Keratinocyte (primary cell): Measurements from ENCODE around the gene ITFG1. TPM values are rescaled to one million over a fixed set of nuclear protein-coding genes. Genes with fewer than 3 reads are reported as not detected.

Experiments used
- DNase-seq: peaks from one replicate; pipeline ENCODE4 v3.0.0-alpha.2; 2011; ENCODE audit warnings: low read depth, missing footprints, low spot score
- FAIRE-seq: peaks from 2 replicates; lab custom pipeline; 2011; peaks lifted over from hg19 to GRCh38; lab: Jason Lieb, UNC
- H2AFZ ChIP-seq: 2 replicates; pipeline ENCODE4 v1.6.0; 2012; ENCODE audit warnings: low read length, control low read depth, inconsistent platforms; ENCODE audit not compliant: control insufficient read depth
- H3K27ac ChIP-seq: 2 replicates; pipeline ENCODE4 v1.5.1; 2011; ENCODE audit warnings: low read length; ENCODE audit not compliant: control insufficient read depth, insufficient read depth
- H3K27me3 ChIP-seq: 3 replicates; pipeline ENCODE4 v1.6.0; 2011; ENCODE audit warnings: low read length; ENCODE audit not compliant: control insufficient read depth, insufficient read depth; ENCODE audit errors: extremely low read depth
- H3K36me3 ChIP-seq, 2 experiments: 2 replicates in 1 of 2; 3 replicates in 1 of 2; pipeline ENCODE4 v1.5.1; 2011; ENCODE audit warnings: low read length in 2 of 2, mild to moderate bottlenecking in 1 of 2; ENCODE audit not compliant: control insufficient read depth in 2 of 2, insufficient read depth in 2 of 2; ENCODE audit errors: extremely low read depth in 1 of 2
- H3K4me1 ChIP-seq: 3 replicates; pipeline ENCODE4 v1.5.1; 2011; ENCODE audit warnings: low read length; ENCODE audit not compliant: control insufficient read depth, insufficient read depth; ENCODE audit errors: extremely low read depth
- H3K4me2 ChIP-seq: 3 replicates; pipeline ENCODE4 v1.6.0; 2011; ENCODE audit warnings: low read depth, low read length; ENCODE audit not compliant: control insufficient read depth, insufficient read depth; ENCODE audit errors: extremely low read depth
- H3K4me3 ChIP-seq, 3 experiments: fragments of 200-600 bp in 1 of 3; sonication (generic) in 1 of 3; 2 replicates in 2 of 3; 3 replicates in 1 of 3; pipeline ENCODE4 v1.5.1; 2011 to 2016; ENCODE audit warnings: low read length in 3 of 3, mild to moderate bottlenecking in 3 of 3, control low read depth in 2 of 3, inconsistent platforms in 1 of 3, low read depth in 1 of 3, mixed read lengths in 1 of 3, mixed run types in 1 of 3, moderate library complexity in 1 of 3; ENCODE audit not compliant: control insufficient read depth in 2 of 3, insufficient read depth in 2 of 3; ENCODE audit errors: extremely low read depth in 1 of 3
- H3K79me2 ChIP-seq: 2 replicates; pipeline ENCODE4 v1.6.0; 2012; ENCODE audit warnings: low read length; ENCODE audit not compliant: control insufficient read depth, insufficient read depth
- H3K9ac ChIP-seq: 3 replicates; pipeline ENCODE4 v1.6.0; 2011; ENCODE audit warnings: low read length; ENCODE audit not compliant: control insufficient read depth, insufficient read depth; ENCODE audit errors: extremely low read depth
- H3K9me1 ChIP-seq: 3 replicates; pipeline ENCODE4 v1.6.0; 2011; ENCODE audit warnings: low read length; ENCODE audit not compliant: control insufficient read depth, insufficient read depth; ENCODE audit errors: extremely low read depth
- H3K9me3 ChIP-seq: 2 replicates; pipeline ENCODE4 v1.5.1; 2012; ENCODE audit warnings: low read depth, low read length; ENCODE audit not compliant: control insufficient read depth
- H4K20me1 ChIP-seq: 3 replicates; pipeline ENCODE4 v1.6.0; 2011; ENCODE audit warnings: low read length; ENCODE audit not compliant: control insufficient read depth, insufficient read depth; ENCODE audit errors: extremely low read depth
- CTCF ChIP-seq, 3 experiments: IDR thresholded peaks in 1 of 3; conservative IDR thresholded peaks in 1 of 3; optimal IDR thresholded peaks in 1 of 3; 2 replicates in 2 of 3; 3 replicates in 1 of 3; pipeline versions ENCODE3 to v1.5.1; 2011; ENCODE audit warnings: low read length in 3 of 3, mild to moderate bottlenecking in 3 of 3, moderate library complexity in 2 of 3, control low read depth in 1 of 3, inconsistent platforms in 1 of 3; ENCODE audit not compliant: insufficient read depth in 2 of 3; ENCODE audit errors: extremely low read depth in 1 of 3
- EZH2 ChIP-seq: IDR thresholded peaks from one replicate; pipeline ENCODE4 v1.6.1; 2012; ENCODE audit warnings: inconsistent platforms, mild to moderate bottlenecking, low read length, moderate library complexity
- dilution Hi-C: fragments of 300-500 bp; cut with MboI; formaldehyde crosslinking; loops from one replicate; pipeline ENCODE4 v1.7.0; 2020; ENCODE audit warnings: low sequenced_read_pairs; ENCODE audit not compliant: extremely low pct_ligation_motif_present
- polyA plus RNA-seq, 5 experiments: library from polyadenylated mRNA; depleted of rRNA in 3 of 5; stranded (reverse) in 3 of 5; stranded (forward) in 1 of 5; unstranded in 1 of 5; fragments of >200 nt; gene quantifications; 1 replicate in 1 of 5; 2 replicates in 3 of 5; 3 replicates in 1 of 5; pipeline versions ENCODE4 v1.2.1 to v1.2.3, GENCODE V29; 2011 to 2012; ENCODE audit warnings: missing spikeins in 2 of 5, low read depth in 1 of 5, low replicate concordance in 1 of 5

ITFG1 gene
- polyA plus RNA-seq, 1 donor (not counting 4 experiments of a cell fraction or from before 2014, with no cell fraction given): 83.8 TPM

- Histone ChIP-seq H2AFZ (no peak overlapping the region), H3K79me2 (no peaks in the 10 kb centered on the region), H3K9ac (no peak overlapping the region), H3K9me3 (no peaks in the 10 kb centered on the region), H3K9me1 (no peaks in the 10 kb centered on the region), H3K27me3 (no peaks in the 10 kb centered on the region), H3K27ac (no peak overlapping the region), H3K36me3 (peaks cover 0 to 2% of the 10 kb centered on the region in 2 experiments), H3K4me1 (peaks cover 5% of the 10 kb centered on the region), H4K20me1 (no peaks in the 10 kb centered on the region), H3K4me3 (no peak overlapping the region), H3K4me2 (no peak overlapping the region)
- FAIRE-seq: peak; percentile 80
- dilution Hi-C loops: no loop called here
- no peak for TF ChIP-seq CTCF (optimal IDR thresholded peaks at IDR 0.05 in 1 of 3, IDR thresholded peaks at IDR 0.05 in 1 of 3, conservative IDR thresholded peaks at IDR 0.05 in 1 of 3; ENCODE audit: extremely low read depth in 1 of 3, insufficient read depth in 2 of 3, low read length in 3 of 3)
- no peak for TF ChIP-seq EZH2
- DNase-seq: peak; percentile 19
Measured at GRCh38 chr16:47311738-47312505, 148.9 kb downstream of the ITFG1 start.

GRCh38 chr16:47310792-47311211, 150.1 kb downstream of the ITFG1 start:
- TF ChIP-seq EZH2: no peak
- no peak for TF ChIP-seq CTCF (optimal IDR thresholded peaks at IDR 0.05 in 1 of 3, IDR thresholded peaks at IDR 0.05 in 1 of 3, conservative IDR thresholded peaks at IDR 0.05 in 1 of 3; ENCODE audit: extremely low read depth in 1 of 3, insufficient read depth in 2 of 3, low read length in 3 of 3)
- H3K79me2 ChIP-seq: no peaks in the 10 kb centered on the region
- dilution Hi-C loops: no loop called here
- FAIRE-seq (no peak), DNase-seq (no peak)
- H3K27ac ChIP-seq: no peak overlapping the region
- no peaks in the 10 kb centered on the region for H3K27me3 ChIP-seq
- no peaks in the 10 kb centered on the region for H3K9me1 ChIP-seq
- no peak overlapping the region for H3K9ac ChIP-seq
- no peak overlapping the region for H3K4me2 ChIP-seq
- H3K9me3 ChIP-seq: no peaks in the 10 kb centered on the region
- no peak overlapping the region for H3K4me3 ChIP-seq
- no peak overlapping the region for H2AFZ ChIP-seq
- peaks cover 0 to 2% of the 10 kb centered on the region in 2 experiments for H3K36me3 ChIP-seq
- peaks cover 5% of the 10 kb centered on the region for H3K4me1 ChIP-seq
- no peaks in the 10 kb centered on the region for H4K20me1 ChIP-seq
